ENCODE measurements around the gene CPNE5. TPM values are rescaled to one million over a fixed set of nuclear protein-coding genes. Genes with fewer than 3 reads are reported as not detected.

The CPNE5 gene
- total and polyA plus RNA-seq, 9 of the 15 experiments (the other 6 are each of a cell fraction or from before 2014, with no cell fraction given) = 0.14 to 1.0 (median 0.46) TPM; not detected in 2

DNA sequence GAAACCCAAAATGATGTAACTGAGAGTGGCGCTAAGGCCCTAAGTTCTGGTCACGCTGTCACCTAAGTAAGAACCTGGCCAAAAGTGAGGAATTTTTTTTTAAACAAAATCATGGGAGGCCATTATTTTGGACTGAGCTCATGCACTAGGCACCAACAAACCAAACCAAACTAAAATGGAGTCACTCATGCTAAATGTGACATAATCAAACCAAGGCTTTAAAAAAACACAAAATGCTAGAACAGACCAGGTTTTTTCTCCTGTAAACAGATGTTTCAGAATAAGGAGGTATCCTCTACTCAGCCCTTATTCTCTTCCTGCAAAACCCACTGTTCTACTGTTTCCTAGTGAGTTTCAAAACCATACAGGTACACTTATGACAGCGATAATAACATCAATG is 45.4 kb upstream of the CPNE5 start (continued):
- no peak for TF ChIP-seq SAFB (IDR thresholded peaks at IDR 0.05; ENCODE audit: borderline replicate concordance, low read depth, low read length)
- TF ChIP-seq KLF6 (CRISPR knock-in tag; IDR thresholded peaks at IDR 0.05; ENCODE audit: borderline replicate concordance) = peak; percentile 97
- TF ChIP-seq MECOM (CRISPR knock-in tag; IDR thresholded peaks at IDR 0.05) = peak; percentile 88
- TF ChIP-seq BDP1 (IDR thresholded peaks at IDR 0.05; ENCODE audit: insufficient read depth, insufficient read length) = no peak
- TF ChIP-seq, protein P1, sequence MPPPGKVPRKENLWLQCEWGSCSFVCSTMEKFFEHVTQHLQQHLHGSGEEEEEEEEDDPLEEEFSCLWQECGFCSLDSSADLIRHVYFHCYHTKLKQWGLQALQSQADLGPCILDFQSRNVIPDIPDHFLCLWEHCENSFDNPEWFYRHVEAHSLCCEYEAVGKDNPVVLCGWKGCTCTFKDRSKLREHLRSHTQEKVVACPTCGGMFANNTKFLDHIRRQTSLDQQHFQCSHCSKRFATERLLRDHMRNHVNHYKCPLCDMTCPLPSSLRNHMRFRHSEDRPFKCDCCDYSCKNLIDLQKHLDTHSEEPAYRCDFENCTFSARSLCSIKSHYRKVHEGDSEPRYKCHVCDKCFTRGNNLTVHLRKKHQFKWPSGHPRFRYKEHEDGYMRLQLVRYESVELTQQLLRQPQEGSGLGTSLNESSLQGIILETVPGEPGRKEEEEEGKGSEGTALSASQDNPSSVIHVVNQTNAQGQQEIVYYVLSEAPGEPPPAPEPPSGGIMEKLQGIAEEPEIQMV (tag; conservative IDR thresholded peaks at IDR 0.05; ENCODE audit: low read depth) = peak; percentile 82
- TF ChIP-seq GTF2F1 (IDR thresholded peaks at IDR 0.05; ENCODE audit: low read depth, low read length) = no peak
- TF ChIP-seq, protein P2, sequence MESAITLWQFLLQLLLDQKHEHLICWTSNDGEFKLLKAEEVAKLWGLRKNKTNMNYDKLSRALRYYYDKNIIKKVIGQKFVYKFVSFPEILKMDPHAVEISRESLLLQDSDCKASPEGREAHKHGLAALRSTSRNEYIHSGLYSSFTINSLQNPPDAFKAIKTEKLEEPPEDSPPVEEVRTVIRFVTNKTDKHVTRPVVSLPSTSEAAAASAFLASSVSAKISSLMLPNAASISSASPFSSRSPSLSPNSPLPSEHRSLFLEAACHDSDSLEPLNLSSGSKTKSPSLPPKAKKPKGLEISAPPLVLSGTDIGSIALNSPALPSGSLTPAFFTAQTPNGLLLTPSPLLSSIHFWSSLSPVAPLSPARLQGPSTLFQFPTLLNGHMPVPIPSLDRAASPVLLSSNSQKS (CRISPR knock-in tag; IDR thresholded peaks at IDR 0.05) = no peak
- no peak for TF ChIP-seq HDAC1 (IDR thresholded peaks at IDR 0.05)
- no peak for TF ChIP-seq CBX5 (IDR thresholded peaks at IDR 0.05; ENCODE audit: borderline replicate concordance, low read depth)
- peak; percentile 64; the same call in 1 of the 2 replicates for TF ChIP-seq ZNF79 (CRISPR knock-in tag; IDR thresholded peaks at IDR 0.05; ENCODE audit: low read depth)
- TF ChIP-seq FOXP1 (CRISPR knock-in tag; IDR thresholded peaks at IDR 0.05) = no peak
- TF ChIP-seq NR3C1 (CRISPR knock-in tag; IDR thresholded peaks at IDR 0.05) = no peak
- no peak for TF ChIP-seq ZNF165 (CRISPR knock-in tag; IDR thresholded peaks at IDR 0.05; ENCODE audit: borderline replicate concordance)
- no peak for TF ChIP-seq NELFE (IDR thresholded peaks at IDR 0.05; ENCODE audit: insufficient read depth, insufficient read length)
- no peak for TF ChIP-seq ZNF124 (CRISPR knock-in tag; IDR thresholded peaks at IDR 0.05)
- TF ChIP-seq, protein P3, sequence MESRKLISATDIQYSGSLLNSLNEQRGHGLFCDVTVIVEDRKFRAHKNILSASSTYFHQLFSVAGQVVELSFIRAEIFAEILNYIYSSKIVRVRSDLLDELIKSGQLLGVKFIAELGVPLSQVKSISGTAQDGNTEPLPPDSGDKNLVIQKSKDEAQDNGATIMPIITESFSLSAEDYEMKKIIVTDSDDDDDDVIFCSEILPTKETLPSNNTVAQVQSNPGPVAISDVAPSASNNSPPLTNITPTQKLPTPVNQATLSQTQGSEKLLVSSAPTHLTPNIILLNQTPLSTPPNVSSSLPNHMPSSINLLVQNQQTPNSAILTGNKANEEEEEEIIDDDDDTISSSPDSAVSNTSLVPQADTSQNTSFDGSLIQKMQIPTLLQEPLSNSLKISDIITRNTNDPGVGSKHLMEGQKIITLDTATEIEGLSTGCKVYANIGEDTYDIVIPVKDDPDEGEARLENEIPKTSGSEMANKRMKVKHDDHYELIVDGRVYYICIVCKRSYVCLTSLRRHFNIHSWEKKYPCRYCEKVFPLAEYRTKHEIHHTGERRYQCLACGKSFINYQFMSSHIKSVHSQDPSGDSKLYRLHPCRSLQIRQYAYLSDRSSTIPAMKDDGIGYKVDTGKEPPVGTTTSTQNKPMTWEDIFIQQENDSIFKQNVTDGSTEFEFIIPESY (CRISPR knock-in tag; IDR thresholded peaks at IDR 0.05) = 0 out of 2 replicates have a peak, but pooled peaks have one; percentile 17
- TF ChIP-seq, protein P4, sequence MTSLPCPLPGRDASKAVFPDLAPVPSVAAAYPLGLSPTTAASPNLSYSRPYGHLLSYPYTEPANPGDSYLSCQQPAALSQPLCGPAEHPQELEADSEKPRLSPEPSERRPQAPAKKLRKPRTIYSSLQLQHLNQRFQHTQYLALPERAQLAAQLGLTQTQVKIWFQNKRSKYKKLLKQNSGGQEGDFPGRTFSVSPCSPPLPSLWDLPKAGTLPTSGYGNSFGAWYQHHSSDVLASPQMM (CRISPR knock-in tag; IDR thresholded peaks at IDR 0.05) = no peak
- no peak for TF ChIP-seq NR2F6 (CRISPR knock-in tag; IDR thresholded peaks at IDR 0.05)
- TF ChIP-seq, protein P5, sequence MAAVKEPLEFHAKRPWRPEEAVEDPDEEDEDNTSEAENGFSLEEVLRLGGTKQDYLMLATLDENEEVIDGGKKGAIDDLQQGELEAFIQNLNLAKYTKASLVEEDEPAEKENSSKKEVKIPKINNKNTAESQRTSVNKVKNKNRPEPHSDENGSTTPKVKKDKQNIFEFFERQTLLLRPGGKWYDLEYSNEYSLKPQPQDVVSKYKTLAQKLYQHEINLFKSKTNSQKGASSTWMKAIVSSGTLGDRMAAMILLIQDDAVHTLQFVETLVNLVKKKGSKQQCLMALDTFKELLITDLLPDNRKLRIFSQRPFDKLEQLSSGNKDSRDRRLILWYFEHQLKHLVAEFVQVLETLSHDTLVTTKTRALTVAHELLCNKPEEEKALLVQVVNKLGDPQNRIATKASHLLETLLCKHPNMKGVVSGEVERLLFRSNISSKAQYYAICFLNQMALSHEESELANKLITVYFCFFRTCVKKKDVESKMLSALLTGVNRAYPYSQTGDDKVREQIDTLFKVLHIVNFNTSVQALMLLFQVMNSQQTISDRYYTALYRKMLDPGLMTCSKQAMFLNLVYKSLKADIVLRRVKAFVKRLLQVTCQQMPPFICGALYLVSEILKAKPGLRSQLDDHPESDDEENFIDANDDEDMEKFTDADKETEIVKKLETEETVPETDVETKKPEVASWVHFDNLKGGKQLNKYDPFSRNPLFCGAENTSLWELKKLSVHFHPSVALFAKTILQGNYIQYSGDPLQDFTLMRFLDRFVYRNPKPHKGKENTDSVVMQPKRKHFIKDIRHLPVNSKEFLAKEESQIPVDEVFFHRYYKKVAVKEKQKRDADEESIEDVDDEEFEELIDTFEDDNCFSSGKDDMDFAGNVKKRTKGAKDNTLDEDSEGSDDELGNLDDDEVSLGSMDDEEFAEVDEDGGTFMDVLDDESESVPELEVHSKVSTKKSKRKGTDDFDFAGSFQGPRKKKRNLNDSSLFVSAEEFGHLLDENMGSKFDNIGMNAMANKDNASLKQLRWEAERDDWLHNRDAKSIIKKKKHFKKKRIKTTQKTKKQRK (IDR thresholded peaks at IDR 0.05; ENCODE audit: borderline replicate concordance, low read depth, low read length) = no peak
- no peak for TF ChIP-seq SAFB2 (IDR thresholded peaks at IDR 0.05; ENCODE audit: borderline replicate concordance, low read depth, low read length, severe bottlenecking)
- TF ChIP-seq ZKSCAN1 (IDR thresholded peaks at IDR 0.05; ENCODE audit: low read depth, low read length) = no peak
- no peak for TF ChIP-seq GTF2E2 (tag; IDR thresholded peaks at IDR 0.05)
